Esophagus muscularis mucosa (tissue), 4 donors: ENCODE measurements around the gene CRABP2. TPM values are rescaled to one million over a fixed set of nuclear protein-coding genes. Genes with fewer than 3 reads are reported as not detected.

Experiments used
- DNase-seq: peaks from one replicate; pipeline ENCODE4 v3.0.0-alpha.2; 2017; ENCODE audit errors: extremely low spot score
- H3K27ac ChIP-seq, 4 donors: fragments of 200-600 bp; sonication (generic); replicated peaks in 1 of 4; 1 replicate in 3 of 4; 2 replicates in 1 of 4; pipeline ENCODE4 v1.5.1; 2016 to 2019; ENCODE audit warnings: mild to moderate bottlenecking in 1 of 4
- H3K27me3 ChIP-seq, 4 donors: fragments of 200-600 bp; sonication (generic); one replicate each; pipeline versions ENCODE4 v1.5.1 to v1.6.0; 2016 to 2019
- H3K36me3 ChIP-seq, 4 donors: fragments of 200-600 bp; sonication (generic); one replicate each; pipeline ENCODE4 v1.5.1; 2016 to 2019
- H3K4me1 ChIP-seq, 4 donors: fragments of 200-600 bp; sonication (generic); one replicate each; pipeline ENCODE4 v1.5.1; 2016 to 2019
- H3K4me3 ChIP-seq, 4 donors: fragments of 200-600 bp; sonication (generic); 1 replicate in 2 of 4; 2 replicates in 2 of 4; pipeline ENCODE4 v1.5.1; 2016 to 2019; ENCODE audit warnings: mild to moderate bottlenecking in 4 of 4, moderate library complexity in 1 of 4
- H3K9me3 ChIP-seq, 4 donors: fragments of 200-600 bp; sonication (generic); 1 replicate in 3 of 4; 2 replicates in 1 of 4; pipeline ENCODE4 v1.5.1; 2016 to 2019
- EP300 ChIP-seq: sonication (generic); formaldehyde crosslinking; IDR thresholded peaks from one replicate; pipeline ENCODE4 v1.6.1; 2017; ENCODE audit warnings: antibody characterized with exemption
- POLR2A ChIP-seq: fragments of 450-650 bp; IDR thresholded peaks from one replicate; pipeline ENCODE4 v1.6.1; 2017; ENCODE audit warnings: antibody characterized with exemption, moderate library complexity, mild to moderate bottlenecking, low read depth
- POLR2AphosphoS5 ChIP-seq, 2 donors: sonication (generic); formaldehyde crosslinking; IDR thresholded peaks; one replicate each; pipeline ENCODE4 v1.6.1; 2017; ENCODE audit warnings: antibody characterized with exemption in 2 of 2
- whole genome bisulfite sequencing: methylation state at CpG from one replicate; pipeline ENCODE4 v1.1.5; 2018; 5-methylcytosine and 5-hydroxymethylcytosine counted together
- intact Hi-C: fragments of 100-400 bp; cut with DNase I; formaldehyde crosslinking; loops from one replicate; pipeline ENCODE4 v1.15.1; 2023
- total RNA-seq, 4 donors: library from RNA; depleted of rRNA; stranded (reverse); fragments of >200 nt; gene quantifications; one replicate each; pipeline versions ENCODE4 v1.1.0 to v1.2.1, GENCODE V29; 2016
- TF ChIP-seq, protein P1 (sequence below), 3 experiments: fragments of 200-600 bp in 2 of 3; fragments of 450-650 bp in 1 of 3; sonication (generic) in 2 of 3; IDR thresholded peaks; one replicate each; pipeline ENCODE4 v1.5.1; 2017 to 2019; ENCODE audit warnings: antibody characterized with exemption in 3 of 3, mild to moderate bottlenecking in 2 of 3, moderate library complexity in 1 of 3

CRABP2 gene
- total RNA-seq, 4 donors from 2014 or later = 1.2 to 6.4 (median 2.7) TPM

DNA sequence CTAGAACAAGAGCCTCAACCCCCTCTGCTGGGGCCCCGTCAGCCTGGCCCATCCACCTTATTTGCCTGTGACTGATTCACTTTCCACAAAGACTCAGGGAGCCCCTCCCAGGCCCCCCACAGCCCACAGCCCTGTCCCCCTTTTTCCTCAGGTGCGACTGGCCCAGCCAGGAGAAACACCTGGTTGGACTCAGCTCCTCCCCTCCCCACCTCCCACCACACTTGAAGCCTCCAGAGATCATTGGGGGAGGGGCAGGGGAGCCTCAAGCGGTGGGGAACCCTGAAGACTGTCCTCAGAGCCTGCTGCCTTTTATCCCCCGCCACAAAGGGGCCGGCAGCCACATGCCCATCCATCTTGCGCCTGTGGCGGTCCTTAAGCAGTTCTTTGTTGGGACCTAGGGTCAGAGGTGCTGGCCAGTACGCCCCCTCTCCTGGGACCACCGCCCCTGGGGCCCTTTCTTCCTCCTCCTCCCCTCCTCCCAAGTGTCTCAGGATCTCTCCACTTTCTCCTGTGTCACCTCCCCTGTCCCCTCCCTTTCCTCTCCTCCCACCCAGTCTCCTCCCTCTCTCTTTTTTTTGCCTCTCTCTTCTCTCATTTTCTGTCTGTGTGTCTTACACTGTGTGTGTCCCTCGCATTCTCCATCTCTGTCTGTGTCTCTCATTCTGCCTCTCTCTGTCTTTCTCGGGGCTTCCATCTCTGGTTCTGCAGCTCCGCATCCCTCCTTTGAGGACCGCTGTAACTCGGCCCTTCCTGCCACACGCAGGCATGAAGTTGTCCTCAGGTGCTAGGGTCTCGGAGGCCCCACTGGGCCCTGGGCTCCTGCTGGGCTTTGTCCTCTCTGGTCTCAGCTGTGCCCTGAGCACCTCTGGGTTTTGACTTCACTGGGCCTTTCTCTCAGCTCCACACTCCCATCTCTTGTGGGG is 12.2 kb downstream of the CRABP2 start:
- 59% methylated on average over 11 of the region's 16 CpGs for WGBS
- H3K27me3 ChIP-seq = peaks cover 0 to 57% (median 2%) of the 10 kb centered on the region in 4 donors
- no peak overlapping the region for H3K4me3 ChIP-seq
- intact Hi-C loops = no loop called here
- TF ChIP-seq POLR2A (no peak), POLR2AphosphoS5 (IDR thresholded peaks at IDR 0.05) (no peak), EP300 (no peak)
- TF ChIP-seq, protein P1, sequence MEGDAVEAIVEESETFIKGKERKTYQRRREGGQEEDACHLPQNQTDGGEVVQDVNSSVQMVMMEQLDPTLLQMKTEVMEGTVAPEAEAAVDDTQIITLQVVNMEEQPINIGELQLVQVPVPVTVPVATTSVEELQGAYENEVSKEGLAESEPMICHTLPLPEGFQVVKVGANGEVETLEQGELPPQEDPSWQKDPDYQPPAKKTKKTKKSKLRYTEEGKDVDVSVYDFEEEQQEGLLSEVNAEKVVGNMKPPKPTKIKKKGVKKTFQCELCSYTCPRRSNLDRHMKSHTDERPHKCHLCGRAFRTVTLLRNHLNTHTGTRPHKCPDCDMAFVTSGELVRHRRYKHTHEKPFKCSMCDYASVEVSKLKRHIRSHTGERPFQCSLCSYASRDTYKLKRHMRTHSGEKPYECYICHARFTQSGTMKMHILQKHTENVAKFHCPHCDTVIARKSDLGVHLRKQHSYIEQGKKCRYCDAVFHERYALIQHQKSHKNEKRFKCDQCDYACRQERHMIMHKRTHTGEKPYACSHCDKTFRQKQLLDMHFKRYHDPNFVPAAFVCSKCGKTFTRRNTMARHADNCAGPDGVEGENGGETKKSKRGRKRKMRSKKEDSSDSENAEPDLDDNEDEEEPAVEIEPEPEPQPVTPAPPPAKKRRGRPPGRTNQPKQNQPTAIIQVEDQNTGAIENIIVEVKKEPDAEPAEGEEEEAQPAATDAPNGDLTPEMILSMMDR (IDR thresholded peaks at IDR 0.05) = no peak
- DNase-seq = no peak
- H3K4me1 ChIP-seq = peaks cover 7 to 28% (median 19%) of the 10 kb centered on the region in 4 donors
- H3K36me3 ChIP-seq = no peaks in the 10 kb centered on the region
- H3K9me3 ChIP-seq = no peaks in the 10 kb centered on the region
- no peak overlapping the region for H3K27ac ChIP-seq

DNA sequence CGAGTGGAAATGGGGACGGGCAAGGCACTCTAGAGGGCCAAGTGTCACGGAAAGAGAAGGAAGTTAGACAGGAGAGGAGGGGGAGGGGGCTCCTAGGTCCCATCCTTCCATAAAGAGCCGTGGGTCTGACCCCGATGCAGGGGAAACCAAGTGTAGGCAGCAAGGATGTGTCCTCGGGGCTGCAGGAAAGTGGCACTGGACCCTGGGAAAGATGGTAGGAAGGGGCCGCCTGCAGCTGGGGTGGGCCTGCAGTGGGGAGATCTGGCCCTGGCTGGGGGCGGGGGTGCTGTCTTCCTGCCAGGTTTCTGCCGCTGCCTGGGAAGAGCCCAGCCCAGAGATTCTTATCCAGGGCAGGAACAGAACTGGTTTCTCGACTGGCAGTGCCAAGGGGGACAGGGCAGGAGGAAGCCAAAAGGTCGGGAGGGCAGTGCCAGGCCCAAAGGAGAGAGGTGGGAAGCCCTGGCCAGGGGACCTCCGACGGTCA is 12.9 kb downstream of the CRABP2 start:
- intact Hi-C loops = no loop called here
- no peak for DNase-seq
- H3K4me3 ChIP-seq = no peak overlapping the region
- no peaks in the 10 kb centered on the region for H3K36me3 ChIP-seq
- H3K4me1 ChIP-seq = peaks cover 7 to 28% (median 19%) of the 10 kb centered on the region in 4 donors
- peaks cover 0 to 64% (median 2%) of the 10 kb centered on the region in 4 donors for H3K27me3 ChIP-seq
- H3K9me3 ChIP-seq = no peaks in the 10 kb centered on the region
- TF ChIP-seq POLR2AphosphoS5 (IDR thresholded peaks at IDR 0.05) (no peak), POLR2A (no peak), EP300 (no peak)
- TF ChIP-seq, protein P1 (IDR thresholded peaks at IDR 0.05) = no peak
- WGBS = 32% methylated on average over 13 of the region's 13 CpGs
- no peak overlapping the region for H3K27ac ChIP-seq

DNA sequence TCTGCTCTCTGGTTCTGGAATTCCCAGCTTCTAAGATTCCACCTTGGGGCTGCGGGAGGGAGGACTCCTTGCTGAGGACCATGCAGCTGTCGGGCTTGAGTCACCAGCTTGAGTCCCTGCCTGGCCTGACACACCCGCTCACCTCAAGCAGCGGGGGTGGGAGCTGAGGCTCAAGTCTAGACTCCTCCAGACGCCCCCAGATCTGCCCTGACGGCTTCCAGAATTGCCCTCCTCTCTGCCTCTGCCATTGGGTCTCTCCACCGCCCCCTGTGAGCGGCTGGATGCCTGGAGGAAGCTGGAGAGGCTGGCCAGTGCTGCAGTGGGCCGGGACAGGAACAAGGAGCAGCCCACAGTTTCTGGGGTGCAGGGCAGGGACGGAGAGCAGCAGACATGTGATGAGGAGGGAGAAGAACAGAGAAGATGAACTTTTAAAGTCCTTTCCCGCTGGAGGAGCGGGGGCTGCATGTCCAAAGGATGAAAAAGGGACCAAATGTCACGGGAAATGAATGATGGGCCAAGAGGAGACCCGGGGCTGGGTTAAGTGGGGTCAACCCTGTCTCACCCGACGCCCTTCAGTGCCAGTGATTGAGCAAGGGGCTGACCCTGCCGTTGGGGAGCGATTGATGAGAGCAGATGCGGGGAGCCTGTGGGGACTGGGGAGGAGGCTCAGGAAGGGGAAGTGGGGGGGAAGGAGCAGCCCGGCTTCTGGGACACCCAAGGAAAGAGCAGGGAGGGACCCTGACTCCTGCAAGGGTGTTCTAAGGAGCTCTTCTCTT is 13.5 kb downstream of the CRABP2 start:
- TF ChIP-seq POLR2A (no peak), EP300 (no peak), POLR2AphosphoS5 (IDR thresholded peaks at IDR 0.05) (no peak)
- TF ChIP-seq, protein P1 (IDR thresholded peaks at IDR 0.05) = no peak
- no peak overlapping the region for H3K4me3 ChIP-seq
- no peak for DNase-seq
- 50% methylated on average over 19 of the region's 20 CpGs for WGBS
- peaks cover 0 to 68% (median 2%) of the 10 kb centered on the region in 4 donors for H3K27me3 ChIP-seq
- peaks cover 7 to 28% (median 19%) of the 10 kb centered on the region in 4 donors for H3K4me1 ChIP-seq
- H3K9me3 ChIP-seq = no peaks in the 10 kb centered on the region
- intact Hi-C loops = loop anchor here (2.0 kb wide), 1 partner anchor 15 kb away; no protein-coding TSS in a partner anchor
- H3K36me3 ChIP-seq = no peaks in the 10 kb centered on the region
- no peak overlapping the region for H3K27ac ChIP-seq

DNA sequence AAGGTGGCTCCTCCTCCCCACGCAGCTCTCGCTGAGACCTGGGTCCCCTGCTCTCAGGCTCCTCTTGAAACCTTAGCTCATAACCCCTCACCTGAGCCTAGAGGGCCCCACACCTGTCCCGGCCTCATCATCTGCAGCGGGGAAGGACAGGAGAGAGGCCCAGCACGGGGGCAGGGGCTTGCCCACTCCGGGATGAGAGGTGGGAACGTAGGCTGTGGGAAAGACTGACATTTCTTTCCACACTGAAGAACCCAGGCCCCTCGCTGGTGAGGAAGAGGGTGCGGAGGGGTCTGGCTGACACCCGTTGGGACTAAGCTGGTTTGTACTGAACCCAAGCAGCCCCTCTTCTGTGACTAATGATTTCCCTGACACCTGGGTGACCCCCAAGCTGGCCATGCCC is 14.2 kb downstream of the CRABP2 start:
- no peaks in the 10 kb centered on the region for H3K36me3 ChIP-seq
- peaks cover 7 to 28% (median 19%) of the 10 kb centered on the region in 4 donors for H3K4me1 ChIP-seq
- H3K27me3 ChIP-seq = peaks cover 0 to 72% (median 2%) of the 10 kb centered on the region in 4 donors
- no peaks in the 10 kb centered on the region for H3K9me3 ChIP-seq
- no peak for TF ChIP-seq POLR2AphosphoS5 (IDR thresholded peaks at IDR 0.05)
- TF ChIP-seq POLR2A = no peak
- TF ChIP-seq EP300 = no peak
- TF ChIP-seq, protein P1 (IDR thresholded peaks at IDR 0.05) = no peak
- no peak overlapping the region for H3K4me3 ChIP-seq
- 82% methylated on average over 10 of the region's 10 CpGs for WGBS
- H3K27ac ChIP-seq = no peak overlapping the region
- intact Hi-C loops = loop anchor here (2.0 kb wide), 1 partner anchor 16 kb away; no protein-coding TSS in a partner anchor
- DNase-seq = no peak
